K562 (cell line): Measurements from ENCODE around the gene CXCL16.

ENCODE experiments used
- EWSR1 ChIP-seq: fragments of 450-650 bp; IDR thresholded peaks from 2 replicates; pipeline ENCODE4 v1.6.1; 2018; ENCODE audit warnings: borderline replicate concordance, mild to moderate bottlenecking, low read depth, moderate library complexity; ENCODE audit not compliant: partially characterized antibody
- GABPA ChIP-seq: fragments of 200-800 bp; sonication (Bioruptor generic); conservative IDR thresholded peaks from 2 replicates; pipeline ENCODE4 v1.6.1; 2016; ENCODE audit warnings: low read depth, missing genetic modification characterization, missing compliant biosample characterization
- GATA2 ChIP-seq: sonication (generic); formaldehyde crosslinking; IDR thresholded peaks from 2 replicates; pipeline ENCODE4 v1.4.0; 2020; ENCODE audit warnings: mild to moderate bottlenecking, missing genetic modification reagents
- PTRF ChIP-seq: fragments of 450-650 bp; IDR thresholded peaks from 2 replicates; pipeline ENCODE4 v1.6.1; 2016; ENCODE audit warnings: mild to moderate bottlenecking, missing genetic modification characterization, missing compliant biosample characterization
- ZBTB7A ChIP-seq: IDR thresholded peaks from 2 replicates; pipeline ENCODE4 v1.6.1; 2011; ENCODE audit warnings: low read depth, mild to moderate bottlenecking, low read length, moderate library complexity, borderline replicate concordance; ENCODE audit not compliant: control insufficient read depth
- ZNF764 ChIP-seq: fragments of 250-450 bp; sonication (Bioruptor Pico); IDR thresholded peaks from 2 replicates; pipeline ENCODE4 v1.4.0; 2020; ENCODE audit warnings: low read depth, mild to moderate bottlenecking, moderate library complexity
- TF ChIP-seq, protein P1 (sequence below), 3 experiments: IDR thresholded peaks in 2 of 3; conservative IDR thresholded peaks in 1 of 3; 2 replicates each; pipeline ENCODE4 v1.5.1; 2011 to 2012; ENCODE audit warnings: low read length in 3 of 3, mild to moderate bottlenecking in 3 of 3, control low read depth in 2 of 3, improper control_type of control experiment in 1 of 3, inconsistent platforms in 1 of 3, low read depth in 1 of 3, mixed read lengths in 1 of 3, moderate library complexity in 1 of 3; ENCODE audit not compliant: insufficient read depth in 2 of 3

- TF ChIP-seq PTRF (tag) (no peak), GATA2 (CRISPR knock-in tag) (no peak), EWSR1 (no peak), GABPA (no peak), ZBTB7A (no peak), ZNF764 (CRISPR knock-in tag) (no peak)
- TF ChIP-seq, protein P1, sequence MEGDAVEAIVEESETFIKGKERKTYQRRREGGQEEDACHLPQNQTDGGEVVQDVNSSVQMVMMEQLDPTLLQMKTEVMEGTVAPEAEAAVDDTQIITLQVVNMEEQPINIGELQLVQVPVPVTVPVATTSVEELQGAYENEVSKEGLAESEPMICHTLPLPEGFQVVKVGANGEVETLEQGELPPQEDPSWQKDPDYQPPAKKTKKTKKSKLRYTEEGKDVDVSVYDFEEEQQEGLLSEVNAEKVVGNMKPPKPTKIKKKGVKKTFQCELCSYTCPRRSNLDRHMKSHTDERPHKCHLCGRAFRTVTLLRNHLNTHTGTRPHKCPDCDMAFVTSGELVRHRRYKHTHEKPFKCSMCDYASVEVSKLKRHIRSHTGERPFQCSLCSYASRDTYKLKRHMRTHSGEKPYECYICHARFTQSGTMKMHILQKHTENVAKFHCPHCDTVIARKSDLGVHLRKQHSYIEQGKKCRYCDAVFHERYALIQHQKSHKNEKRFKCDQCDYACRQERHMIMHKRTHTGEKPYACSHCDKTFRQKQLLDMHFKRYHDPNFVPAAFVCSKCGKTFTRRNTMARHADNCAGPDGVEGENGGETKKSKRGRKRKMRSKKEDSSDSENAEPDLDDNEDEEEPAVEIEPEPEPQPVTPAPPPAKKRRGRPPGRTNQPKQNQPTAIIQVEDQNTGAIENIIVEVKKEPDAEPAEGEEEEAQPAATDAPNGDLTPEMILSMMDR (IDR thresholded peaks at IDR 0.05 in 2 of 3, conservative IDR thresholded peaks at IDR 0.05 in 1 of 3; ENCODE audit: insufficient read depth in 2 of 3, low read depth in 1 of 3, low read length in 3 of 3) = no peak
Observed at GRCh38 chr17:4780325-4780955, 40.7 kb upstream of the CXCL16 start.
